C1 segment of cervical spinal cord (tissue), 14 donors: ENCODE data around the gene CBY3.
"Not testable (repeated sequence)": the region's sequence is repeated elsewhere in the genome, so short reads cannot be mapped to it uniquely, and the experiment has no call there.

Source experiments
- DNase-seq, 14 donors: peaks; one replicate each; lab custom pipeline; 2025; lab: John Stamatoyannopoulos, UW

CBY3 gene

GRCh38 chr5:179678223-179679013 is 2.4 kb downstream of the CBY3 start:
- peak; percentile 60 to 93 (median 88) for DNase-seq

- DNase-seq, result peak in 4 of 14 donors; percentile 0 to 12 (median 6)
Measured at GRCh38 chr5:179668391-179668790, 12.4 kb downstream of the CBY3 start.

- DNase-seq, result not testable (repeated sequence)
Measured at GRCh38 chr5:179661647-179662046, 19.2 kb downstream of the CBY3 start.

- peak in 1 of 14 donors; percentile 11 for DNase-seq
Measured at GRCh38 chr5:179658179-179658856, 22.5 kb downstream of the CBY3 start.

GRCh38 chr5:179657302-179658178 is 23.3 kb downstream of the CBY3 start:
- DNase-seq, result not testable (repeated sequence)

- DNase-seq, result not testable (repeated sequence)
Measured at GRCh38 chr5:179653135-179653534, 27.7 kb downstream of the CBY3 start.

- not testable (repeated sequence) for DNase-seq
Measured at GRCh38 chr5:179650245-179650644, 30.6 kb downstream of the CBY3 start.

GRCh38 chr5:179649166-179649703 is 31.6 kb downstream of the CBY3 start:
- not testable (repeated sequence) for DNase-seq

- no peak for DNase-seq
Measured at GRCh38 chr5:179648410-179648809, 32.4 kb downstream of the CBY3 start.

GRCh38 chr5:179644766-179645165 is 36.1 kb downstream of the CBY3 start:
- not testable (repeated sequence) for DNase-seq

- DNase-seq, result not testable (repeated sequence)
Measured at GRCh38 chr5:179643141-179643920, 37.5 kb downstream of the CBY3 start.

GRCh38 chr5:179642626-179643025 is 38.2 kb downstream of the CBY3 start:
- not testable (repeated sequence) for DNase-seq

- not testable (repeated sequence) for DNase-seq
Measured at GRCh38 chr5:179641745-179642144, 39.1 kb downstream of the CBY3 start.

GRCh38 chr5:179639296-179639695 is 41.5 kb downstream of the CBY3 start:
- not testable (repeated sequence) for DNase-seq

- not testable (repeated sequence) for DNase-seq
Measured at GRCh38 chr5:179634370-179635172, 46.3 kb downstream of the CBY3 start.

GRCh38 chr5:179633501-179634369 is 47.1 kb downstream of the CBY3 start:
- DNase-seq, result not testable (repeated sequence)
